DMS79 (cell line): ENCODE data around the gene CUX1.
"Not testable (repeated sequence)": the region's sequence is repeated elsewhere in the genome, so short reads cannot be mapped to it uniquely, and the experiment has no call there.

Experiments used
- DNase-seq: peaks from one replicate; lab custom pipeline; 2025; lab: John Stamatoyannopoulos, UW

The CUX1 gene

GRCh38 chr7:101869901-101870290, 52.5 kb downstream of the CUX1 start:
- DNase-seq = no peak

GRCh38 chr7:101870361-101871062, 53.1 kb downstream of the CUX1 start:
- peak; percentile 85 for DNase-seq

- DNase-seq = no peak
These were observed 53.9 kb downstream of the CUX1 start for GRCh38 chr7:101871351-101871750.

- no peak for DNase-seq
These were observed 56.6 kb downstream of the CUX1 start for GRCh38 chr7:101874028-101874427.

GRCh38 chr7:101875283-101875846, 57.9 kb downstream of the CUX1 start:
- DNase-seq = no peak

- DNase-seq = no peak
These were observed 60.6 kb downstream of the CUX1 start for GRCh38 chr7:101877882-101878591.

- no peak for DNase-seq
These were observed 61.5 kb downstream of the CUX1 start for GRCh38 chr7:101878938-101879337.

- DNase-seq = no peak
These were observed 62.1 kb downstream of the CUX1 start for GRCh38 chr7:101879565-101879964.

- DNase-seq = no peak
These were observed 63.0 kb downstream of the CUX1 start for GRCh38 chr7:101880282-101881054.

GRCh38 chr7:101882005-101882421, 64.6 kb downstream of the CUX1 start:
- no peak for DNase-seq

- DNase-seq = no peak
These were observed 65.5 kb downstream of the CUX1 start for GRCh38 chr7:101882595-101883564.

GRCh38 chr7:101884671-101885596, 67.5 kb downstream of the CUX1 start:
- no peak for DNase-seq

GRCh38 chr7:101885597-101885955, 68.2 kb downstream of the CUX1 start:
- no peak for DNase-seq

GRCh38 chr7:101887352-101887751, 69.9 kb downstream of the CUX1 start:
- DNase-seq = not testable (repeated sequence)

- not testable (repeated sequence) for DNase-seq
These were observed 71.1 kb downstream of the CUX1 start for GRCh38 chr7:101888564-101888963.

GRCh38 chr7:101890749-101891523, 73.5 kb downstream of the CUX1 start:
- DNase-seq = no peak

- no peak for DNase-seq
These were observed 74.7 kb downstream of the CUX1 start for GRCh38 chr7:101891936-101892640.

GRCh38 chr7:101893341-101894082, 76.1 kb downstream of the CUX1 start:
- DNase-seq = no peak
